NK-92 treated with Interleukin-12 subunit alpha and Interleukin-12 subunit beta, amount 100 ng/mL, for 24 hours (cell line): ENCODE data around the gene RYR1.
"Not testable (repeated sequence)": the region's sequence is repeated elsewhere in the genome, so short reads cannot be mapped to it uniquely, and the experiment has no call there.

Experiments used
- DNase-seq: peaks from one replicate; lab custom pipeline; 2025; lab: John Stamatoyannopoulos, UW

RYR1 gene

DNA sequence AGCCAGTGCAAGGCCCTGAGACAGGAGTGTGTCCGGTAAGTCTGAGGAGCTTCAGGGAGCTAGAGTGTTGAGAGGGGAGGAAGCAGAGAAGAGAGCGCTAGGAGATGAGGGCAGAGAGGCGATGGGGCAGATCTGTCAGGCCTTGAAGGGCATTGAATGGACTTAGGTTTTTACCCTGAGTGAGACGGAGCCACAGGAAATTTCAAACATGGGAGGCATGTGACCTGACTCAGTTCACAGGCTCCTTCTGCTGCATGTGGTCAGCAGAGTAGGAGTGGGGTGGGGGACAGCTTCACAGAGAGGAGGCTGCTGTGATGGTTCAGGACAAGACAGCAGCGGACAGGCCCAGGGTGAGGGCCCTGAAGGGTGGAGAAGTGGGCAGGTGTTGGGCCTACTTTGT is 33.1 kb upstream of the RYR1 start:
- no peak for DNase-seq

- DNase-seq, result no peak
Measured at GRCh38 chr19:38401148-38401547, 32.3 kb upstream of the RYR1 start.

DNA sequence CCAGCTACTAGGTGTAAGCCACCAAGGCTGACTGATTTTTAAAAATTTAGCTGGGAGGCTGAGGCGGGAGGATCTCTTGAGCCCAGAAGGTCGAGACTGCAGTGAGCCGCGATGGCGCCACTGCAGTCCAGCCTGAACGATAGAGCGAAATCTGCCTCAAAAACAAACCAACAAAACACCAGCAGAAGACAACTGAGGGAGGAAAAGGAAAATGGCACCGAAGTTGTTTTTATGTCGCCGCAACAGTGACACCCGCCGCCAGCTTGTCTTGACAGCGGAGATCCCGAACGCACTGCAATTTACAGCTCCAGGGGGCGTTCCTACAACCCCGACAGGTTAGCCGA is 30.9 kb upstream of the RYR1 start:
- DNase-seq, result no peak

- DNase-seq, result peak; percentile 97
Measured at GRCh38 chr19:38402967-38403674, 30.4 kb upstream of the RYR1 start, which contains the start of gene FAM98C. Gene FAM98C (plus strand): TSS chr19:38403093. CDS start chr19:38403154, 61 bp downstream.

DNA sequence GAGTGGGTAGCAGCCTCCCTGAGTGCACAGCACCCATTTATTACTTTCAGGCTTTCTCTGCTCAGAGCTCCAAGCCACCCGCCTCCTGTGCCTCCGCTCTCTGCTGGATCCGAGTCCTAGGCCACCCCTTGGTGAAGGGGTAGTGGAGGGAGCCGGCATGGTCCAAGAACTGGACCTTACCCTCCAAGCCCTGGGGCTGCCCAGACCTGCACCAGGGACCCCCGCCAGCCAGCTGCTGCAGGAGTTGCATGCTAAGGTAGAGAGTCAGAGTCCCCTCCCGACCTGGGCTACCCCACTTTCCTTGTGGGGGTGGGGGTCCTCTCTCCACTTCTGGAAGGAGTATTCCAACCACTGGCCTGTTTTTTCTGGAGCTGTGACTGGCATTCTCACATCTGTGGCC is 28.6 kb upstream of the RYR1 start:
- no peak for DNase-seq

GRCh38 chr19:38405276-38405675 is 28.2 kb upstream of the RYR1 start:
- no peak for DNase-seq

- no peak for DNase-seq
Measured at GRCh38 chr19:38409631-38410133, 23.8 kb upstream of the RYR1 start.

DNA sequence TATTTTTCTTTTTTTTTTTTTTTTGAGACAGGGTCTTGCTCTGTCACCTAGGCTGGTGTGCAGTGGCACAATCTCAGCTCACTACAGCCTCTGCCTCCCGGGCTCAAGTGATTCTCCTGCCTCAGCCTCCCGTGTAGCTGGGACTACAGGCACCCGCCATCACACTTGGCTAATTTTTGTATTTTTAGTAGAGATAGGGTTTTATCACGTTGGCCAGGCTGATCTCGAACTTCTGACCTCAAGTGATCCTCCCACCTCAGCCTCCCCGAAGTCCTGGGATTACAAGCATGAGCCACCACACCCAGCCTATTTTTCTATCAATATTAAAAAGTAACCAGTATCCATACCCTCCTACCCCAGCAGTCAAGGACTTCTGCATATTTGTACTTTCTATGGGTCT is 23.1 kb upstream of the RYR1 start:
- not testable (repeated sequence) for DNase-seq

DNA sequence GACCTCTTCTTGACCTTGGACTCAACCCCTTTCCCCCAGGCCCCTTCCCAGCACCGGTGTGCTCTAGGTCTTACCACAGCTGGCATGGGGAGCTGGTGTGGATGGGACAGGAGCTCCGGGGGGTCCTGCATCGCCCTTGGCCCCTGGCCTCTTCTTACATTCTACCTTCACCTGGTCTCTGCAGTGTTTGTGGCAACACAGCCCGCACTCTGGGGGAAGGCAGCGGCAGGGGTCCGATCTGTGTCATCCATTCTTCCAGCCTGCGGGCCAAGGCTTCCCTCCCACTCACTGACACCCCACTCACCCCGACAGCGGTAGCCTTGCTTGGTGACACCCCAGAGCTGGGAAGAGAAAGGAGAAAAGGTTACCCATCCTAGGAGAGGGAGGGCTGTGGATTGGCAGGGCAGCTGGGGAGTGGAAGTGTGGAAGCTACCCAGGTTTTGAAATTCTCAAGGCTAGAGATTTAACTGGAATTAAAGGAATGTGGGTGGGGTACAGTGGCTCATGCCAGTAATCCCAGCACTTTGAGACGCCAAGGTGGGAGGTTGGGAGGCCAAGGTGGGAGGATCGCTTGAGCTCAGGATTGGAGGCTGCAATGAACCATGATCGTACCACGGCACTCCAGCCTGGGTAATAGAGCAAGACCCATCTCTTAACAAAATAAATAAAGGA is 22.3 kb upstream of the RYR1 start:
- DNase-seq, result no peak

DNA sequence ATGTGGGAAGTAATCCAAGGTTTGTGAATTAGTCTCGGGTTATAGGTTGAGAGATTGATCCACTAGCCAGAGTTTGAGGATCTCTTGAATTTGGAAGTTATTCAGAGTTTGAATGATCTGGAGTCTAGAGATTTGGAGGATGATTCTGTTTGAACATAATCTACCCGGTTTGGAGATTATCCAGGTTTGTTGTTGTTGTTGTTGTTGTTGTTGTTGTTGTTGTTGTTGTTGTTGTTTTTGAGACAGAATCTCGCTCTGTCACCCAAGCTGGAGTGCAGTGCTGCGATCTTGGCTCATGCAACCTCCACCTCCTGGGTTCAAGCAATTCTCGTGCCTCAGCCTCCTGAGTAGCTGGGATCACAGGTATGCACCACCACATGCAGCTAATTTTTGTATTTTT is 21.6 kb upstream of the RYR1 start:
- DNase-seq, result not testable (repeated sequence)

- no peak for DNase-seq
Measured at GRCh38 chr19:38412491-38412890, 21.0 kb upstream of the RYR1 start.

DNA sequence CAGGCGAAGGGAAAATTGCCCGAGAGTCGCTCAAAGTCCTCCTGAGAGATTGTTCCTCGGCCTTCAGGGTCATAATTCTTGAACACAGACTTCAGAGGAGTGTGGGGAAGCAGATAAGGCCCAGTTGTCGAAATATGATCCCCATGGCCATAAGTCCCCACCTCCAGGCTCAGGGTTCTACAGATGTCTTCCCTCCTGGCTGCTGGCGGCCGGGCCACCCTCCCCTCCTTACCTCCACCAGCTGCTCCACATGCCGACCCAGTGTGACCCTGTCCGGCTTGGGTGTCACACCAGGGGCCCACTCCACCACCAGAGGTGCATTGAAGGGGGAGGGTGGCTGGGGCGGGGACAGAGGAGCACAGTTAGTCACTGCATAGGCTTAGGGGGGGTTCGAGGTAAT is 20.5 kb upstream of the RYR1 start:
- DNase-seq, result no peak

GRCh38 chr19:38413416-38413815 is 20.1 kb upstream of the RYR1 start:
- no peak for DNase-seq

- DNase-seq, result no peak
Measured at GRCh38 chr19:38417146-38417543, 16.3 kb upstream of the RYR1 start.

DNA sequence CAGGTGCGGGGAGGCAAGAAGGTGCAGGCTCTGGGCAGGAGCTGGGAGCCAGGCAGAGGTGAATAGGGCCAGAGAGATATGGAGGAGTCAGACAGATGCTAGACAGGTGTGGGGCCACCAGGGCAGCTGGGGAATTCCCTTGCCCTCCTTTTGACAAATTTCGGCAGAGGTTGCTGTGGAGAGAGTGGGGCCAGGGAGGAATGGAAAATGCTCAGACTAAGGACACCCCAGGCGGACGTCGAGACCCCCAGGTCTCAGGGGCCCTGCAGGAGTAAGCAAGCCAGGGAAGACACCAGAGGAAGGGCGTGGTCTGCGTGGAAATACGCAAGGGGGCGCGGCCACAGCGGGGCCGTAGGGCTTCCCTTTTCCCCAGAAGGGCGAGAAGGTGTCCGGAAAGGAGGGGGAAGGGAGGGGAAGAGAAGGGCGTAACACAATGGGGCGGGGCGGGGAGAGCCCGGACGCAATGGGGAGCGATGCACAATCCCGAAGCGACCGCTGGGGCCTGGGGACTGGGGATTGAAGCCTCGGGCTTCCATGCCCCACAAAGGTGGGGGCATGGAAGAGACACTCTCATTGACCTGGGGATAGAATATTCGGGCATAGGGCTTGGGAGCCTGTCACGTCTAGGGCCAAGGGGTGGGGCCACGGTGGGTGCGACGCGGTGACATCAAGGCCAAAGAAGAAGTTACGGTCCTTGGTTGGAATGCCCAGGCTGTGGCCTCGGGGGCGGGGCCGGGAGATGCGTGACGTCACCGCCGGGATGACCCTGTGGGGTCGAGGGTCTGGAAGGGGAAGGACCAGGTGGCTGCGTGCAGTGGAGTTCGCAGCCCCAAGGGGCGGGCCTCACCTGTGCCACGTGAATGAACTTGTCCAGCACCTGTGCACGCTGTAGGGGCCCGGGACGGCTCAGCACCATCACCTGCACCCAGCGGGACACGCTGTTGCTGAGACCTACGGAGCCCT is 15.7 kb upstream of the RYR1 start:
- no peak for DNase-seq

DNA sequence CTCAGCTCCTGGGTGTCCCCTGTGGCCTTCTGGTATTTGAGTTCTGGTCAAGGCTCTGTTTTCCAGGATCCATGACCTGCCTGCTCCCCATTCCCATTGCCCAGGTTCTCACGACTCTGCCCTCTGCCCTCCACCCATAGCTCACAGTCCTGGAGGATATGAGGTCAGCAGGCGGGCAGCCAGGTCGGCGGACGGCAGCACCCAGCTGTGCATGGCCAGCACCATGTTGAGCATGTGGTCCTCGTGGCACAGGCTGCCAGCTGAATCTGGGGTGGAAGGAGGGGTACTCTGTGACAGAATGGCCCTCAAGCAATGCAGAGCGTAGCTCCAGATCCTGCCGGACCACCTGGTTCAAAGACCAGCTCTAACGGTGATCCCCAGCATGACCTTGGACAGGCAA is 12.6 kb upstream of the RYR1 start:
- no peak for DNase-seq

GRCh38 chr19:38421856-38422255 is 11.6 kb upstream of the RYR1 start:
- DNase-seq, result no peak

- DNase-seq, result no peak
Measured at GRCh38 chr19:38422438-38422837, 11.1 kb upstream of the RYR1 start.

GRCh38 chr19:38424272-38424671 is 9.2 kb upstream of the RYR1 start:
- no peak for DNase-seq

GRCh38 chr19:38425222-38425809 is 8.2 kb upstream of the RYR1 start:
- DNase-seq, result no peak

- DNase-seq, result no peak
Measured at GRCh38 chr19:38425810-38426466, 7.6 kb upstream of the RYR1 start, which contains the start of gene RASGRP4. Gene RASGRP4 (minus strand): TSS chr19:38426219. CDS start chr19:38426091, 128 bp downstream.
